HG03460 (cell line): Measurements from ENCODE around the gene GAS1.

Experiments
- ATAC-seq: cut with Tn5 transposase; IDR thresholded peaks from one replicate; pipeline ENCODE4 v1.9.1; 2021; ENCODE audit not compliant: unreplicated experiment

Gene GAS1

GRCh38 chr9:86926145-86926544, 21.2 kb downstream of the GAS1 start:
- no peak for ATAC-seq

GRCh38 chr9:86925686-86926085, 21.6 kb downstream of the GAS1 start:
- ATAC-seq, result no peak

- no peak for ATAC-seq
Observed at GRCh38 chr9:86924206-86924605, 23.1 kb downstream of the GAS1 start.

- no peak for ATAC-seq
Observed at GRCh38 chr9:86921151-86921923, 26.0 kb downstream of the GAS1 start.

- ATAC-seq, result no peak
Observed at GRCh38 chr9:86918556-86918955, 28.8 kb downstream of the GAS1 start.

GRCh38 chr9:86912210-86912609, 35.1 kb downstream of the GAS1 start:
- ATAC-seq, result no peak

GRCh38 chr9:86909388-86909787, 37.9 kb downstream of the GAS1 start:
- no peak for ATAC-seq

- no peak for ATAC-seq
Observed at GRCh38 chr9:86908261-86908660, 39.0 kb downstream of the GAS1 start.

- ATAC-seq, result no peak
Observed at GRCh38 chr9:86907346-86907745, 40.0 kb downstream of the GAS1 start.

GRCh38 chr9:86903734-86904085, 43.6 kb downstream of the GAS1 start:
- no peak for ATAC-seq

GRCh38 chr9:86902991-86903733, 44.1 kb downstream of the GAS1 start:
- ATAC-seq, result no peak

GRCh38 chr9:86902586-86902985, 44.7 kb downstream of the GAS1 start:
- no peak for ATAC-seq

- ATAC-seq, result no peak
Observed at GRCh38 chr9:86902176-86902575, 45.1 kb downstream of the GAS1 start.

- no peak for ATAC-seq
Observed at GRCh38 chr9:86901511-86901910, 45.8 kb downstream of the GAS1 start.
